HG03039 (cell line): ENCODE measurements around the gene B3GNT3.

ENCODE experiments used
- ATAC-seq: cut with Tn5 transposase; IDR thresholded peaks from one replicate; pipeline ENCODE4 v1.9.1; 2021; ENCODE audit warnings: mild to moderate bottlenecking, moderate library complexity; ENCODE audit not compliant: unreplicated experiment

Gene B3GNT3

GRCh38 chr19:17859533-17860330 lies 64.8 kb downstream of the B3GNT3 start, which contains the start of gene RPL18A:
Gene RPL18A, plus strand, starts transcription at chr19:17859910. Its CDS starts 47 bp downstream, at chr19:17859957.
- peak; percentile 87 for ATAC-seq

- no peak for ATAC-seq
These were observed 65.5 kb downstream of the B3GNT3 start for GRCh38 chr19:17860331-17860992.

GRCh38 chr19:17860993-17861360 lies 66.0 kb downstream of the B3GNT3 start:
- no peak for ATAC-seq

GRCh38 chr19:17861542-17862402 lies 66.8 kb downstream of the B3GNT3 start:
- ATAC-seq, result no peak

GRCh38 chr19:17862711-17863519 lies 68.0 kb downstream of the B3GNT3 start:
- ATAC-seq, result no peak
